C1 segment of cervical spinal cord (tissue), 14 donors: ENCODE results near the gene PPIL6.
A peak's percentile ranks its signal among the peaks of the same experiment; 100 is the strongest.

ENCODE experiments used
- DNase-seq, 14 donors: peaks; one replicate each; lab custom pipeline; 2025; lab: John Stamatoyannopoulos, UW

PPIL6 gene

GRCh38 chr6:109440331-109441068, at the start of gene PPIL6, which contains the start of gene SMPD2:
Gene PPIL6, minus strand, starts transcription at chr6:109440628. Its CDS starts 38 bp downstream, at chr6:109440590.
Gene SMPD2, plus strand, starts transcription at chr6:109440724. Its CDS starts 398 bp downstream, at chr6:109441122.
- DNase-seq, result peak in 13 of 14 donors; percentile 41 to 90 (median 73)

- DNase-seq, result no peak
Measured at GRCh38 chr6:109488001-109488400, 47.6 kb upstream of the PPIL6 start.

GRCh38 chr6:109486068-109486467, 45.6 kb upstream of the PPIL6 start:
- DNase-seq, result no peak

GRCh38 chr6:109485266-109485935, 45.0 kb upstream of the PPIL6 start:
- no peak for DNase-seq

GRCh38 chr6:109484122-109484521, 43.7 kb upstream of the PPIL6 start:
- no peak for DNase-seq

GRCh38 chr6:109483735-109484057, 43.3 kb upstream of the PPIL6 start:
- DNase-seq, result no peak

GRCh38 chr6:109482905-109483734, 42.7 kb upstream of the PPIL6 start, which contains the start of gene ZBTB24:
Gene ZBTB24, minus strand, starts transcription at chr6:109483219. Its CDS starts 1,193 bp downstream, at chr6:109482026.
- DNase-seq, result peak in 13 of 14 donors; percentile 55 to 92 (median 82)

GRCh38 chr6:109480993-109481480, 40.6 kb upstream of the PPIL6 start:
- DNase-seq, result no peak

- no peak for DNase-seq
Measured at GRCh38 chr6:109478841-109479624, 38.6 kb upstream of the PPIL6 start.

GRCh38 chr6:109478222-109478805, 37.9 kb upstream of the PPIL6 start:
- DNase-seq, result no peak

GRCh38 chr6:109477725-109478124, 37.3 kb upstream of the PPIL6 start:
- no peak for DNase-seq

- DNase-seq, result no peak
Measured at GRCh38 chr6:109477184-109477583, 36.8 kb upstream of the PPIL6 start.

- no peak for DNase-seq
Measured at GRCh38 chr6:109475625-109476024, 35.2 kb upstream of the PPIL6 start.

- no peak for DNase-seq
Measured at GRCh38 chr6:109474995-109475394, 34.6 kb upstream of the PPIL6 start.

GRCh38 chr6:109473120-109473519, 32.7 kb upstream of the PPIL6 start:
- DNase-seq, result no peak

GRCh38 chr6:109472132-109472995, 31.9 kb upstream of the PPIL6 start:
- DNase-seq, result no peak

GRCh38 chr6:109471105-109471810, 30.8 kb upstream of the PPIL6 start:
- DNase-seq, result no peak

- DNase-seq, result no peak
Measured at GRCh38 chr6:109469591-109470189, 29.3 kb upstream of the PPIL6 start.

- no peak for DNase-seq
Measured at GRCh38 chr6:109467696-109468095, 27.3 kb upstream of the PPIL6 start.
